H9 (cell line): ENCODE data around the gene ALG14. TPM values are rescaled to one million over a fixed set of nuclear protein-coding genes. Genes with fewer than 3 reads are reported as not detected.

ENCODE experiments used
- DNase-seq: peaks from one replicate; pipeline ENCODE4 v3.0.0-alpha.2; 2017
- H2AFZ ChIP-seq: one replicate; pipeline ENCODE4 v1.6.1; 2013; ENCODE audit warnings: mild to moderate bottlenecking, low read length, control low read depth, moderate library complexity
- H2AK5ac ChIP-seq: 2 replicates; pipeline ENCODE4 v1.6.1; 2013; ENCODE audit warnings: low read length, control low read depth, mixed read lengths; ENCODE audit not compliant: insufficient read length
- H2BK120ac ChIP-seq: one replicate; pipeline ENCODE4 v1.6.1; 2013; ENCODE audit warnings: low read depth, mild to moderate bottlenecking, low read length, control low read depth, inconsistent platforms; ENCODE audit not compliant: poor library complexity, severe bottlenecking
- H2BK12ac ChIP-seq: 2 replicates; pipeline ENCODE4 v1.6.1; 2013; ENCODE audit warnings: low read length, control low read depth, mixed read lengths, low read depth; ENCODE audit not compliant: insufficient read length
- H2BK15ac ChIP-seq: 2 replicates; pipeline ENCODE4 v1.6.1; 2013; ENCODE audit warnings: low read depth, low read length, control low read depth
- H2BK20ac ChIP-seq: one replicate; pipeline ENCODE4 v1.6.1; 2013; ENCODE audit warnings: low read depth, mild to moderate bottlenecking, low read length, control low read depth, inconsistent platforms; ENCODE audit not compliant: poor library complexity, severe bottlenecking
- H2BK5ac ChIP-seq: 2 replicates; pipeline ENCODE4 v1.6.1; 2013; ENCODE audit warnings: low read length, control low read depth, mixed read lengths; ENCODE audit not compliant: insufficient read length
- H3K14ac ChIP-seq: 2 replicates; pipeline ENCODE4 v1.6.1; 2013; ENCODE audit warnings: low read length, control low read depth; ENCODE audit not compliant: insufficient read depth
- H3K18ac ChIP-seq: 2 replicates; pipeline ENCODE4 v1.6.1; 2013; ENCODE audit warnings: low read depth, mild to moderate bottlenecking, mixed read lengths, low read length, control low read depth; ENCODE audit not compliant: insufficient read length
- H3K23ac ChIP-seq: 2 replicates; pipeline ENCODE4 v1.6.1; 2013; ENCODE audit warnings: low read length, control low read depth, mixed read lengths, low read depth; ENCODE audit not compliant: insufficient read length
- H3K23me2 ChIP-seq: 2 replicates; pipeline ENCODE4 v1.6.1; 2013; ENCODE audit warnings: low read depth, mild to moderate bottlenecking, mixed read lengths, low read length, control low read depth; ENCODE audit not compliant: insufficient read length, poor library complexity, severe bottlenecking
- H3K27ac ChIP-seq: 2 replicates; pipeline ENCODE4 v1.5.1; 2013; ENCODE audit warnings: low read length, control low read depth, mixed read lengths, low read depth; ENCODE audit not compliant: insufficient read length
- H3K27me3 ChIP-seq: 2 replicates; pipeline ENCODE4 v1.6.1; 2013; ENCODE audit warnings: low read length, control low read depth, inconsistent platforms; ENCODE audit not compliant: insufficient read depth
- H3K4ac ChIP-seq: 2 replicates; pipeline ENCODE4 v1.6.1; 2013; ENCODE audit warnings: low read depth, mild to moderate bottlenecking, control low read depth, inconsistent platforms, low read length, moderate library complexity
- H3K4me1 ChIP-seq: 2 replicates; pipeline ENCODE4 v1.6.1; 2013; ENCODE audit warnings: low read length, control low read depth, inconsistent platforms; ENCODE audit not compliant: insufficient read depth
- H3K4me2 ChIP-seq: 2 replicates; pipeline ENCODE4 v1.6.1; 2013; ENCODE audit warnings: low read length, control low read depth, mixed read lengths; ENCODE audit not compliant: insufficient read length, insufficient read depth
- H3K56ac ChIP-seq: 2 replicates; pipeline ENCODE4 v1.6.1; 2013; ENCODE audit warnings: low read depth, mild to moderate bottlenecking, mixed read lengths, low read length, control low read depth; ENCODE audit not compliant: insufficient read length
- H3K79me1 ChIP-seq: 2 replicates; pipeline ENCODE4 v1.6.1; 2013; ENCODE audit warnings: low read depth, mild to moderate bottlenecking, moderate library complexity, low read length, control low read depth, inconsistent platforms; ENCODE audit not compliant: insufficient read depth, poor library complexity, severe bottlenecking
- H3K79me2 ChIP-seq: 2 replicates; pipeline ENCODE4 v1.6.1; 2013; ENCODE audit warnings: low read length, control low read depth, inconsistent platforms; ENCODE audit not compliant: insufficient read depth
- H3K9ac ChIP-seq: 2 replicates; pipeline ENCODE4 v1.6.1; 2013; ENCODE audit warnings: low read length, control low read depth, mixed read lengths; ENCODE audit not compliant: insufficient read length; ENCODE audit errors: extremely low read depth
- H3K9me3 ChIP-seq: one replicate; pipeline ENCODE4 v1.6.1; 2013; ENCODE audit warnings: low read depth, low read length, inconsistent platforms; ENCODE audit not compliant: control insufficient read depth
- H3T11ph ChIP-seq: one replicate; pipeline ENCODE4 v1.6.1; 2013; ENCODE audit warnings: mild to moderate bottlenecking, low read length, control low read depth, inconsistent platforms
- H4K20me1 ChIP-seq: one replicate; pipeline ENCODE4 v1.6.1; 2013; ENCODE audit not compliant: control insufficient read depth, insufficient read length, insufficient read depth
- H4K5ac ChIP-seq: 2 replicates; pipeline ENCODE4 v1.6.1; 2013; ENCODE audit warnings: low read depth, mild to moderate bottlenecking, mixed read lengths, low read length, control low read depth; ENCODE audit not compliant: insufficient read length
- H4K8ac ChIP-seq: replicated peaks from 2 replicates; pipeline ENCODE4 v1.6.1; 2013; ENCODE audit warnings: low read length, control low read depth, mixed read lengths, low read depth; ENCODE audit not compliant: insufficient read length
- H4K91ac ChIP-seq: 2 replicates; pipeline ENCODE4 v1.6.1; 2013; ENCODE audit warnings: low read depth, mild to moderate bottlenecking, moderate library complexity, mixed read lengths, low read length, control low read depth; ENCODE audit not compliant: insufficient read length
- H3K27ac Mint-ChIP-seq, 3 experiments: 2 replicates in 2 of 3; 3 replicates in 1 of 3; pipeline ENCODE4 v1.8.0; 2020 to 2021; ENCODE audit warnings: mixed read lengths in 3 of 3, mild to moderate bottlenecking in 1 of 3, moderate library complexity in 1 of 3
- H3K27me3 Mint-ChIP-seq: 2 replicates; pipeline ENCODE4 v1.8.0; 2021; ENCODE audit warnings: low read depth, mild to moderate bottlenecking, moderate library complexity, mixed read lengths
- H3K36me3 Mint-ChIP-seq, 3 experiments: 2 replicates in 2 of 3; 3 replicates in 1 of 3; pipeline ENCODE4 v1.8.0; 2020 to 2021; ENCODE audit warnings: low read depth in 3 of 3, mixed read lengths in 3 of 3; ENCODE audit not compliant: insufficient read depth in 1 of 3
- H3K4me1 Mint-ChIP-seq, 2 experiments: 2 replicates each; pipeline ENCODE4 v1.8.0; 2020; ENCODE audit warnings: mixed read lengths in 2 of 2
- H3K4me3 Mint-ChIP-seq, 2 experiments: 2 replicates in 1 of 2; 3 replicates in 1 of 2; pipeline ENCODE4 v1.8.0; 2020 to 2021; ENCODE audit warnings: mild to moderate bottlenecking in 2 of 2, mixed read lengths in 2 of 2, moderate library complexity in 1 of 2
- H3K9me3 Mint-ChIP-seq, 2 experiments: 2 replicates in 1 of 2; 3 replicates in 1 of 2; pipeline ENCODE4 v1.8.0; 2020; ENCODE audit warnings: mild to moderate bottlenecking in 2 of 2, mixed read lengths in 2 of 2, moderate library complexity in 1 of 2
- CTCF ChIP-seq: fragments of 200-600 bp; sonication (generic); conservative IDR thresholded peaks from 3 replicates; pipeline ENCODE4 v1.8.0; 2021; ENCODE audit warnings: antibody characterized with exemption, mild to moderate bottlenecking
- WGBS: extraction: QIAGEN DNeasy Blood & Tissue Kit; methylation state at CpG from one replicate; pipeline ENCODE4 v1.1.7; 2013; ENCODE audit warnings: missing lambda C conversion rate, low lambda C conversion rate, mixed read lengths; ENCODE audit not compliant: insufficient read length; ENCODE audit errors: extremely low coverage; 5-methylcytosine and 5-hydroxymethylcytosine counted together
- total RNA-seq: library from RNA; stranded (reverse); gene quantifications from 2 replicates; pipeline ENCODE4 v1.2.1, GENCODE V29; 2021

Gene ALG14
- total RNA-seq, 1 experiment from 2014 or later: 2.5 TPM

GRCh38 chr1:94971491-94971924, 101.2 kb downstream of the ALG14 start:
- H3K9me3 Mint-ChIP-seq: no peaks in the 10 kb centered on the region; a peak in 2 of 5 replicates

More at GRCh38 chr1:94971491-94971924, 101.2 kb downstream of the ALG14 start:
- Mint-ChIP-seq H3K4me1 (peaks cover 10 to 11% of the 10 kb centered on the region in 2 experiments), H3K36me3 (no peaks in the 10 kb centered on the region), H3K4me3 (no peak overlapping the region), H3K27me3 (no peaks in the 10 kb centered on the region), H3K27ac (no peak overlapping the region)
- TF ChIP-seq CTCF: no peak
- Histone ChIP-seq H3K14ac (no peak overlapping the region), H4K8ac (no peak overlapping the region), H3K27me3 (no peaks in the 10 kb centered on the region), H2AK5ac (no peak overlapping the region), H3K23me2 (no peaks in the 10 kb centered on the region), H3K9ac (no peak overlapping the region), H4K5ac (no peak overlapping the region), H3K27ac (no peak overlapping the region), H2BK15ac (no peak overlapping the region), H3K4me1 (no peaks in the 10 kb centered on the region; the same call in 1 of the 2 replicates), H3K18ac (no peak overlapping the region), H2BK20ac (no peak overlapping the region), H3K79me1 (no peaks in the 10 kb centered on the region), H3K4me2 (no peak overlapping the region), H3K56ac (no peak overlapping the region), H4K91ac (no peak overlapping the region), H3K9me3 (no peaks in the 10 kb centered on the region), H3T11ph (no peak overlapping the region), H3K79me2 (no peaks in the 10 kb centered on the region), H3K23ac (no peak overlapping the region), H2BK12ac (no peak overlapping the region), H2AFZ (no peak overlapping the region), H2BK5ac (no peak overlapping the region), H3K4ac (no peak overlapping the region), H4K20me1 (no peaks in the 10 kb centered on the region), H2BK120ac (peak overlapping the region; percentile 9)
- no CpG with 5 or more reads among the region's 6 CpGs for WGBS
- DNase-seq: no peak
